Right hindlimb (tissue), 1 donor: ENCODE measurements around the gene THRAP3.

Experiments used
- DNase-seq: peaks from one replicate; pipeline ENCODE4 v3.0.0-alpha.2; 2018

Gene THRAP3

GRCh38 chr1:36328088-36328480 lies 103.8 kb downstream of the THRAP3 start:
- DNase-seq, result no peak

GRCh38 chr1:36328713-36329112 lies 104.5 kb downstream of the THRAP3 start:
- DNase-seq, result no peak

DNA sequence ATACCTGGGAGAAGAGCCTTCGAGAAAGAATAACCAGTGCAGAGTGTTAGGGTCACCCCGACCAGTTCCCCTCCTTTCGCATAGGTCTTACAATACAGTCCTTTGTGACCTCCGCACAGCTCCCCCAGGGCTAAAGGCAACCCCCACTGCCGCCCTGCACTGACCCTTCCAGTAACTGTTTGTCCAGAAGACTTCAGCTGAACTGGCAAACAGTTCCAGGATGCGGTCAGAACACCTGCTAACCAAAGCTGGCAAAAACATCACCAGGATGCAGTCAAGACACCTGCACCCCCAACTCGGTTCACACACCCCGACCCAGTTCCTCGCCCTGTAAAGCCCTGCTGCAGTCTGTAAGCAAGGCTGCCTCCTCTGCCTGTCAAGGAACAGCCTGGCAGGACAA lies 105.6 kb downstream of the THRAP3 start:
- DNase-seq, result no peak

DNA sequence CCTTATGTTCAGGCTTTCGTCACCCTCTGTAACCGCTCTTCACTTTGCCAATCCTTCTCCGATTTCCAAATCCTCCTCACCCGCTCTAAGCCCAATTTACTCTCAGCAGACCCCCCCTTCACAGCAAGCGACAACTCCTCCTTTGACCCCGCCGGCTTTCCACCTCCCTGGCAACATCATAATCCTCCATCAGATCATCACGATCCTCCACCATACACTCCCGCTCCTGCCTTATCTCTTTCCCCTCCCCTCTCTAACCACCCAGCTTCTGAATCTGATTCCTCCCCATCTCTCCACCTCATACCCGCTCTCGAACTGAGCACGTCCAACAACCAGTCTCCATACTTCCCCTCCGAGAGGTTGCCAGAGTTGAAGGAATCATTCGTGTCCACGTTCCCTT lies 106.7 kb downstream of the THRAP3 start:
- DNase-seq, result no peak

DNA sequence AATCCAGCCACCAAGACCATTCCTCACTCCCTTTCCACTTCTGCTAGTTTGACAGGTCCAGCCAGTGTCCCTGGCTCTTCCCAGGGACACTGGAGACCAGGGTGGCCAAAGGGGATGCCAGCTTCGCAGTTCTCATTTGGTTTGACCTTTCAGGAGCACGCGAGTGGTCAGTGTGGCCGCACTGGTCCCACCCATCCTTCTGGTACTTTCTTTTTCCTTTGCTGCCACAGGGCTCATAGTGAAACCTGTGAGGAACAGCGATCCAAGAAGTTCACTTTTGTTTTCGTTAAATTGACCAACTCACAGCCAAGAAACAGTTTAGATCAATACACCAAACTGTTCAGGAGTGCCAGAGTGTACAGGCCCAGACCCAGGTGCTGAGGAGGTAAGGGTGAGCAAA lies 113.6 kb downstream of the THRAP3 start:
- no peak for DNase-seq

- no peak for DNase-seq
Measured at GRCh38 chr1:36339215-36339614, 115.0 kb downstream of the THRAP3 start.

DNA sequence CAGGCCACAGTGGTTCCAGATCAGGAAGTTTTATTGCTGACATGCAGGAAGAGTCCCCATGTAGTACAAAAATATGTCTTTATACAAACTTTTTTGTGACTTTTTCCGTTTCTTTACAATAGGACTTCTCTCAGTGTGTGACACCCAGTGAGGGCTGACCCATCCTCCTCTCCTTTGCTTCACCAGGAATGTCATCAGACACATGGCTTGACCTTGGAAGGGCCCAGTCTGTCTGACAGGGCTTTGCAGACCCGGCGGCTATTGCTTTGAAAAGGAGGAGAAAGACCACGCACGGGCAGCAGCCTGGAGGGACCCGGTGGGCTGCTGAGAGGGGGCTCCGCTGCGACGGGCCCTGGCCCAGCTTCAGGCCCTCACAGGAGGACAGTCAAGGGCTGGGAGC lies 115.4 kb downstream of the THRAP3 start:
- DNase-seq, result no peak

DNA sequence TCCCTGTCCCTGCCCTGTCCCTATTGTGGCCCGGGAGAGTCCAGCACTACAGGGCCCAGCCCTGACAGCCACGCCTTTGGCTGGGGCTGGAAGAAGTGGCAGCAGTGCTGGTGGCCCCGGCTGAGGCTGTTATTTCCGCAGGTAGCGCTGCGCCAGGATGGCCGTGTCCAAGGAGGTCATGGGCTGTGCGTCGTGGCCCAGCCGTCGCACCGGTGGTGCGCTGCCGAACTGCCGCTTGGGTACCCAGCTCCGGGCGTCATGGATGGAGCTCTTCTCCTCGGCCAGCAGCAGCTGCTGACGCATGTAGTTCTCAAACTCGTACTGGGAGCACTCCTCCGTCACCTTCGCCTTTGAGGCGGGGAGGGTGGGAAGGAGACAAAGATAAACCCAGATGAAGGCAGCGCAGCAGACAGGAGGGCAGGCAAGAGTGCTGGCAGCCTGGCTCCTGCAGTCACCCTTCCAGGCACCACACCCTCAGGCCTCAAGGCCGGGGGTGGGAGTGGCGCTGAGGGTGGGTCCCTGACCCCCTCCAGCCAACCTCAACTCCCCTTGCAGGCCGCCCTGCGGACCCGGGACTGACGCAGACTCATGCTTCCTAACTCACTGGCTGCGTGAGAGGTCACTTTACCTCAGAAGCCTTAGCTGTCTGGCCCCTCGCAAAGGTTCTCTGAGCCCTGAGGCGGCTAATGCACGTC lies 117.5 kb downstream of the THRAP3 start:
- no peak for DNase-seq

DNA sequence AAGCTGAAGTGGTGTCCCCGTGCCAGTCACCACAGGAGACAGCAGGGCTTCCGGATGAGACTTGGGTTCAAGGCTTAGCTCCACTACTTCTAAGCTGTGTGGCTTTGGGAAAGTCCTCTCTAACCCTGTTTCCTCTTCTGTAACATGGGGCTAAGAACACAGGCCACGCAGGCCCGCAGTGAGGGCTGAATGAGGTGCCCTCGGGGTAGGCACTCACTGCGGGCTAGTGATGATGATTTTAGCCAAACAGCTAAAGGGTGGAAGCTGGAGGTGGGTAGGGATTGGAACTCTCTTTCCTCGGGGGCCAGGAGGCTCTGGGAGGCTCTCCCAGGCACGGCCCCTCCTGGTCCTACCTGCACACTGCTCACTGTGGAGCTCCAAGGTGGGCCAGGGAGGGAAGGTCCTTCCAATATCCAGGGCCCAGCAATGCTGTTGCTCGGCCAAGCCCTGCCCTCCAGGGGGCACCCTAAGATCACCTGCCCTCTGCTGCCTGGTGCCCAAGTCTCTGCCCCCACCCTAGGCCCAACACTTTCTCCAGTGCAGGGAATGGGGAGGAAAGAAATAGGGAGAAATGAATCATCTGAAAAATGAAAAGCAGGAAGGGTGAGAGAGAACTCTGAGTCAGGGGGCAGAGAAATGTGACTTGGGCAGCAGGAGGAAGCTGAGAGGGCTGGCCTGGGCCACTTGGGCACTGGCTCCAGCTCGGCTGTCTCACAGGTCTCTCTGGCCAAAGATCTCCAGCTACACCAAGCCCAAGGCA lies 118.4 kb downstream of the THRAP3 start:
- no peak for DNase-seq

- no peak for DNase-seq
Measured at GRCh38 chr1:36343651-36344394, 119.6 kb downstream of the THRAP3 start.

GRCh38 chr1:36344395-36344680 lies 120.1 kb downstream of the THRAP3 start:
- no peak for DNase-seq

DNA sequence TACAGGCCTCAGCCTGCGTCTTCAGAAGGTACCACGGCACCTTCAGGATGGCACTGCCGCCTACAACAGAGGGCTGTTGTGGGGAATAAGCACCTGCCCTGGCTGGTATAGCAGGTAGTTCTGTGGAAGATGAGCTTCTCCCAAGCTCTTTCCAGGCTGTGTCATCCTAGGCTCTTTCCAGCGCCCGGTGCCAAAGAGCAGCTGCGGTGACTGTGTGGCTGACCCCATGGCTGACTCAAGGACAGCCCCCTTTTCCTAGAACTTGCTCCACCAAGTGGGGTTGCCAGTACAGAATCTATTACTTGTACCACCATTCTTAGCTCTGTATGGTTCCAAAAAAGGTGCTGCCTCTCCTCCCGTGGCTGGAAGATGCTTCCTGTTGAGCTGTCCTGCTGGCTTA lies 121.1 kb downstream of the THRAP3 start:
- no peak for DNase-seq

DNA sequence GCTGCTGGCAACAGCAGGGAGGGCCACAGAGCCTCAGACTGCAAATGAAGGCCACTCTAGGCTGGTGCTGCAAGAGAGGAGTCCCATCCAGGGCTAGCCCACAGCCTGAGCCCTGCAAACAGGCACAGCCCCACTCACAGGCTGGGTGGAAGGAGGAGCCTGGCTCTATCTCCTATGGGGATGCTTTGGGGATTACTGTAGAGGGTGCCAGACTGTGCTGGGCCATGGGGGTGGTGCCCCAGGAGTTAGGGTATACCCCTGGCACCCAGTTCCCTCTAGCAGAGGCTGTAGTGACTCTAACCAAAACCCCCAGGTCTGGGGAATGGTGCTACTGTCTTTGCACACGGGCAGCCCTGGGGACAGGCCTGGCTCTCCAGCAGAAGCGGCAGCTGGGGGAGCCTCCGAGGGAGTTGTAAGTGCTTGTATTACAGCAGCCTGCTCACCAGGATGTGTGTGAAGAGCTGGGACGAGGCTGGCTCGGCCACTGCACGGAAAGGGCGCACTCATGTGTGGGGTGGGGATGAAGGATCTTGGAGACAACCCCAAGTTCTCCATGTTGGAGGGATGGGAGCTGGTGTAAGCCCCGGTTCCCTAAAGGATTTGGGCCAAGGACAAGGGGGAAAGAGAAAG lies 122.6 kb downstream of the THRAP3 start:
- no peak for DNase-seq

DNA sequence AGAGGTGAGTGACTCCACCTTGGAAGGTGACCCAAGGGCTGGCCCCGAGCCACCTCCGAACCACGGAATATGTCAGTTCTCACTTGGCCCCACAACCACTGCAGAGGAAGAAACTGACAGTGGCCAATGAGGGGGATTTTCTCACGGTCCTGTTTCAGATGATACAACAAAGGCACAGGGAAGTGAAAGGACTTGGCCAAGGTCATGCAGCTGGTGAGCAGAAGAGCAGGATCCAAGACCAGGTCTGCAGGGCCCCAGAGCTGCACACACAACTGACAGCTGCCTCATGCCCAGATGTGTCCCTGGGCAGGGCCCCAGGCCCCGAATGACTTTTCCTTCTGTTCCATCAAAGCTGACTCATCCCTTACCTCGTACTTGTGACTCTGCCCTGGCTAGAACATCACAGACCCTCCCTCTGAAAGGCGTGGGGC lies 125.0 kb downstream of the THRAP3 start:
- peak; percentile 40 for DNase-seq

DNA sequence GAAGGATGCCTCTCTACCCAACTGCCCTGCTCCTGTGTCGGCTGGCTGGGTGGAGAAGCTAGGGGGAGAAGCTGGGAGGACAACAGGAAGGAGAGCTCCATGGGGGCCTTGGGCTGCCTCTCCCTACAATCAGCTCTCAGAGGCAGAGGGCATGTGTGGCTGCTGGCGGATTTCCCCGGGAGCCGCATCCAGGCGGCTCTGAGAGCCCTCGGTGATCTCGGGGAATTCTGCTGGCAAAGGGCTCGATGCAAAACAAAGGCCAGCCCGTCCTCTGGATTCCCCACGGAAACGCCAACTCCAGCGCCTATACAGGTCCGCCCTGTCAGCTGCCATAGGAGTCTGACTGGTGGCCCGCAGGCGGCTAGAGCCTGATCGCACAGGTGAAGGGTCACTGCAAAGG lies 125.6 kb downstream of the THRAP3 start:
- peak; percentile 41 for DNase-seq

DNA sequence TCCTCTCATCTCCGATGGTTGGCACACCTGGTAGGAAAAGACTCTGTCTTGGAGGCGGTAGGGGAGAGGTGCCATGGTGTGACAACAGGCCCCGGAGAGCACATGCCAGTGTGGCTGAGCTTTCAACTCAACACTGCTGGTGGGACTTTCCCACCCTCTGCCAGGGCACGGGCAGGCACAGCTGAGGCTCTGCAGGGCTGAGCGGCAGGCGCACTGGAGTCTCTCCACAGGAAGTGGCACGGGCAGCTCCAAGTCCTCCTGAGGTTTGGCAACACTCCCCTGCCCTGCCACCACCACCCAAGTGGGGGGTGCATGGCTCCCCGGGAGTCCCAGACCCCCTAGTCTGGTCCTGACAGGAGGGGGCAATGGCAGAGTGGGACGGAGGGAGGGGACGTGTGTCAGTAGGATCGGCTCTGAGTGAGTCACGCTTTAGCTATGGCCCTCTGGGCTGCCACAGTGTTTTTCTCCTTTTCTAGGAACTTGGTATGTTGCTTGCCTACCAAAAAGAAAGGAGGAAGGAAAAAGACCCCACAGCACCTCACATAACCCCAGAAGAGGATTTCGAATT lies 126.5 kb downstream of the THRAP3 start:
- peak; percentile 41 for DNase-seq

GRCh38 chr1:36351227-36351977 lies 127.2 kb downstream of the THRAP3 start:
- peak; percentile 51 for DNase-seq

DNA sequence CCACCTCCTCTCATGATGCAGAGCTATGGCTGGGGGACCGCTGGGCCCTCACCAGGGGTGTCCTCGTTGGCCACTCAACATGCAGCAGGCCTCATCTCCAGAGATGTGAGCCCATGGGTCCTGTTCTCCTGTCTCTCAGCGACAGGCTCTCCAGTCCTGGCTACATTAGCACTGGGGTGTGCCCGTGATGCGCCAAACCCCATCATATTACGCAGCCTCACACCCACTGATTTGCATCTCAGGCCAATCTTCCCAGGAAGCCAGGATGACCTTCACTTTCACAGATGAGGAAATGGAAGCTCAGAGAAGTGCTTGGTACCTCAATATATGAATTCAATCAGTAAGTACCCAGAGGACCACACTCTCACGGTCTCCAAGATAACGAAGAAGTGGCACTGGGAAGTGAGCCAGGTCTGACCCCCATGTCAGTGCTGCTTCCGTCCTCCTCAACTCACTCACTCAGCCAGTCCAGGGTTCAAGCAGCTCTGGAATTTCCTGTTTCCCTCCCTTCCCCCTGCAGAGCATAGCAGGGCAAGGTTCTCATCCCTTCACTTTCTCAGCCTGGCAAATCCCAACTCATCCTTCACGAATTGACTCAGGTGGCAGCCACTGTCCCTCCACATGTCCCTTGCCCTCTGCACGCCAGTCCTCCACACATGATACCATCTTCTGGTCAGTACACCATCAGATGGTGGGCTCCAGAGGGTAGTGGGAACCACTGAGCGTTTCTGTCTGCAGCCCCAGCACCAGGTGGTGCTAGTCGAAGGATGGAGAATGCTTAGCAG lies 128.1 kb downstream of the THRAP3 start:
- no peak for DNase-seq

DNA sequence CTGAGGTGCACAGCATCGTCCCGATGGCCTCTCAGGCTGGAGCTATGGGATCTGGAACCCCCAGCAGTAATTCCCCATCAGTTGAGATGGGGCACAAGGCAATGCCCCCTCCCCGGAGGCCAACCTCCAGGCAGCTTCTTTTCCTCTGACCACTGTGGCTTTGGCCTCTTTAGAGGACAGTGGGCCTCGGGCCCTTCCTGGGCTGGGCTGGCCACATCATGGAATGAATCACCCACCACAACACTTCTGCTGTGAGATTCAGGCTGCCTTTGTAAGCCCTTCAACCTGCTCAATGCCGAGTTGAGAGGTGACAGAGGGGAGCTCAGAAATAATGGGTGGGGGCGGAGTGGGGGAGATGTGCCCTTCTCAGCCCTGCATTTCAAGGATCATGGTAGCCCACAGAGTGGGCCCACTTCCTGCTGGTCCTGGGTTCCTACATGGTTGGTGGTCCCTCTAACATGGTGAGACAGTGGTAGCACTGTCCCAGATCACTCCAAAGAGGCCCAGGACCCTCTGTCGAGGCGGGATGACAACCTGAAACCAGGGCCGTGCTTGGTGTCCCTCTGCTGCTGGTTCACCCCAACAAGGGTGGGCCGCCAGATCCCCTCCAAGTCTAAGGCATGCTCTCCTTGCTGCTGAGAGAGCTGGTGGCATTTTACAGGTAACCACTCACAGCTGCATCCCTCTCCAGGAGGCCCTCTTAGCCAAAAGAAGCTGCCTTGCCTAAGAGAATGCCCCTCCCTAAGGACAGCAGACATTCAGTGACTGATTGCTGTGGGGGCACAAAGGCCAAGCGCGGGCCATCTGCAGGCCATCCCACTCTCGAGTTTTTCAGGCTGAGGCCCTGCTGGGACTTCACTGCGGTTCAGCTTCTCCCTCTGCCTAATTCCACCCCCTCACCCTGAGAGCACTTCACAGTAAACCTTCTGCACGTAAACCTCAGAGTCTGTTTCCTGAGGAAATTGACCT lies 129.0 kb downstream of the THRAP3 start:
- DNase-seq, result no peak

DNA sequence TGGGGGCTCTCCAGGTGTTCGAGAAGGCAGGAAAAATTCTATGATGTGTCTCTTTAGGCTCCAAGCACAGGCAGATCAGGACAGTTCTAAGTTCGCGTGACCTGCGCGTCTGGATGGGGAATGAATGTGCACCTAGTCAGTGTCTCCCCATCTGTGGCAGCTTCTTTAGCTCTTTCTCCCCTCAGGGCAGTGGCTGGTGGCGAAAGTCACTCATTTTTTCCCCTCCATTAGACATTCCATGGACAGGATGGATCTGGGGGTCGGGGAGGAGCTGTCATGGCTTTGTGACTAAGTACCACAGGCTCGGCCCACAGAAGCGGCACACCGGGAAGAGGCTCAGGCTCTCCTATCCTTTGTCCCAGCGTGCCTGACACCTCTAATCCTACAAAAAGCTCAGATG lies 130.2 kb downstream of the THRAP3 start:
- no peak for DNase-seq
